AG04450 (cell line): ENCODE results near the gene PTPN22. TPM values are rescaled to one million over a fixed set of nuclear protein-coding genes. Genes with fewer than 3 reads are reported as not detected.

Experiments used
- CTCF ChIA-PET: fragments of 300-600, 350-600 bp; formaldehyde crosslinking; extraction: SDS; loops from one replicate; lab custom pipeline; 2022; ENCODE audit warnings: antibody characterized with exemption, inconsistent platforms; lab: Charles Lee
- POLR2A ChIA-PET: fragments of 350-600 bp; formaldehyde crosslinking; extraction: SDS; loops from one replicate; lab custom pipeline; 2021; ENCODE audit warnings: antibody characterized with exemption, inconsistent platforms; lab: Yijun Ruan, JAX
- DNase-seq: peaks from one replicate; pipeline ENCODE4 v3.0.0-alpha.2; 2011; ENCODE audit warnings: low read depth, low spot score
- H3K27ac ChIP-seq: one replicate; pipeline ENCODE4 v1.5.1; 2012; ENCODE audit warnings: low read depth, low read length, control low read depth
- H3K27me3 ChIP-seq: one replicate; pipeline ENCODE4 v1.6.0; 2012; ENCODE audit warnings: low read length; ENCODE audit not compliant: control insufficient read depth, insufficient read depth
- H3K4me3 ChIP-seq: 2 replicates; pipeline ENCODE4 v1.5.1; 2011; ENCODE audit warnings: mild to moderate bottlenecking, low read depth, low read length, control low read depth
- H3K9me3 ChIP-seq: 2 replicates; pipeline ENCODE4 v1.5.1; 2012; ENCODE audit warnings: low read length; ENCODE audit not compliant: control insufficient read depth, insufficient read depth
- CTCF ChIP-seq: IDR thresholded peaks from 2 replicates; pipeline ENCODE4 v1.5.1; 2011; ENCODE audit warnings: low read depth, low read length, control low read depth, inconsistent platforms
- polyA plus RNA-seq: library from polyadenylated mRNA; depleted of rRNA; stranded (reverse); fragments of >200 nt; gene quantifications from 2 replicates; pipeline ENCODE4 v1.2.3, GENCODE V29; 2011

Gene PTPN22
- polyA plus RNA-seq, 1 experiment: 0.17 TPM

GRCh38 chr1:113821916-113822315, 49.6 kb downstream of the PTPN22 start:
- CTCF ChIA-PET: interaction anchor here (2.0 kb wide), 1 partner anchor 14 kb away, joined by 11 read pairs; no protein-coding TSS in a partner anchor

DNA sequence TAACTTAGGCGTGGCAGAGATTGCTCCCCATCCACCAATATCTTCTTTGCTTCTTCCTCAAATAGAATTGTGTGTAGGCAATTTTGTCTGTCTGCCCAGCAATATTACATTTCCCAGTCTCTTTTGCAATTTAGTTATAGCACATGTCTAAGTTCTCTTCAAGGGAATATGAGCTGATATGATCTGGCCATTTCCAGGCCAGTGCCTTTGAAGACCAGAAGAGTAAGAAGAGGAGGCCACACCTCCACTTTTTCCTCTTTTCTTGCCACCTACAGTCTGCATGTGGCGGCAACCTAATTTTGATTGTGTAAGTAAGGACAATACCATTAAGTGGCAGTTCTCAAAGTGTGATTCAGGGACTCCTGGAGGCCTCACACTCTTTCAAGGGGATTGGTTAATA, 52.9 kb downstream of the PTPN22 start:
- Histone ChIP-seq H3K27me3 (no peaks in the 10 kb centered on the region), H3K9me3 (no peaks in the 10 kb centered on the region), H3K27ac (no peak overlapping the region), H3K4me3 (no peak overlapping the region)
- CTCF ChIA-PET: no interaction called here
- POLR2A ChIA-PET: no interaction called here
- DNase-seq: no peak
- no peak for TF ChIP-seq CTCF

More at GRCh38 chr1:113821916-113822315, 49.6 kb downstream of the PTPN22 start:
- Histone ChIP-seq H3K9me3 (no peaks in the 10 kb centered on the region), H3K27ac (no peak overlapping the region), H3K4me3 (no peak overlapping the region), H3K27me3 (no peaks in the 10 kb centered on the region)
- POLR2A ChIA-PET: no interaction called here
- DNase-seq: no peak
- no peak for TF ChIP-seq CTCF

- Histone ChIP-seq H3K4me3 (no peak overlapping the region), H3K9me3 (no peaks in the 10 kb centered on the region; the same call in 1 of the 2 replicates), H3K27ac (no peak overlapping the region), H3K27me3 (no peaks in the 10 kb centered on the region)
- ChIA-PET CTCF (interaction anchor here (0.7 kb wide), 1 partner anchor 28 kb away, joined by 3 read pairs; no protein-coding TSS in a partner anchor), POLR2A (no interaction called here)
- DNase-seq: no peak
- no peak for TF ChIP-seq CTCF
Observed at GRCh38 chr1:113813218-113813617, 58.3 kb downstream of the PTPN22 start.

DNA sequence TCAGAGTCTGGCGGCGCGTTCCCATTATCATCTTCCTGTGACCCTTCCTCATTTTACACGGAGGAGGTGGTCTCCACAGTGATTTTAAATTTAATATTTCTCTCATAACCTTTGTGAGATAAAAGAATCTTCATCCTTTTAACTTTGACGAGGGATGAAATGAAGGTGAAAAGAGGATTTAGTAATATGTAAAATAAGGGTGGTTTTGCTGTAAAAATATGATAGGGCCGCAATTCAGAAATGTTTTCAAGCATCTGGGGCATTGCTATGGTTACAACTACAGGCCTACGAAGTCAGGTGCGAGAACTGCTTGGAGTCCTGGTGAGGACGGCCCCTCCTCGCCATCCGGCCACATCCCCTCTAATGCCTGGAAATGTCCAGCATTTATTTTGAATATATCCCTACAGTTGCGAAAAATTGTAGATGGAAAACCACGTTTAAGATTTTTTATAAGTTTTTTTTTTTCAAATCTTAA, 58.8 kb downstream of the PTPN22 start:
- CTCF ChIA-PET: interaction anchor here (0.7 kb wide), 1 partner anchor 28 kb away, joined by 3 read pairs; no protein-coding TSS in a partner anchor
- no peak for TF ChIP-seq CTCF
- no peaks in the 10 kb centered on the region; the same call in 1 of the 2 replicates for H3K9me3 ChIP-seq
- H3K27ac ChIP-seq: no peak overlapping the region
- H3K4me3 ChIP-seq: peak overlapping the region; percentile 59
- DNase-seq: no peak
- POLR2A ChIA-PET: interaction anchor here (0.6 to 1.1 kb wide), 4 partner anchors 54 to 117 kb away, joined by 3 to 8 read pairs (median 6); partner anchors contain the start of genes AP4B1, DCLRE1B and HIPK1
- H3K27me3 ChIP-seq: no peaks in the 10 kb centered on the region
